NB4 (cell line): ENCODE results near the gene FREY1.

Experiments
- DNase-seq: peaks from one replicate; pipeline ENCODE4 v3.0.0; 2010; ENCODE audit warnings: low read depth
- H3K4me3 ChIP-seq: one replicate; pipeline ENCODE4 v1.5.1; 2011; ENCODE audit warnings: mild to moderate bottlenecking, low read depth, low read length, moderate library complexity
- MAX ChIP-seq: IDR thresholded peaks from 2 replicates; pipeline ENCODE4 v1.6.1; 2011; ENCODE audit warnings: low read depth, low read length
- MYC ChIP-seq: IDR thresholded peaks from 2 replicates; pipeline ENCODE4 v1.6.1; 2011; ENCODE audit warnings: low read depth, low read length
- POLR2A ChIP-seq: IDR thresholded peaks from 2 replicates; pipeline ENCODE4 v1.6.1; 2011; ENCODE audit warnings: mild to moderate bottlenecking; ENCODE audit not compliant: insufficient read length; ENCODE audit errors: extremely low read depth
- TF ChIP-seq, protein P1 (sequence below): IDR thresholded peaks from one replicate; pipeline ENCODE4 v1.5.1; 2012; ENCODE audit warnings: low read depth, low read length

The FREY1 gene

GRCh38 chr11:45930951-45931570 is 24.0 kb upstream of the FREY1 start:
- TF ChIP-seq MAX = no peak
- no peak for TF ChIP-seq MYC
- TF ChIP-seq POLR2A = no peak
- TF ChIP-seq, protein P1, sequence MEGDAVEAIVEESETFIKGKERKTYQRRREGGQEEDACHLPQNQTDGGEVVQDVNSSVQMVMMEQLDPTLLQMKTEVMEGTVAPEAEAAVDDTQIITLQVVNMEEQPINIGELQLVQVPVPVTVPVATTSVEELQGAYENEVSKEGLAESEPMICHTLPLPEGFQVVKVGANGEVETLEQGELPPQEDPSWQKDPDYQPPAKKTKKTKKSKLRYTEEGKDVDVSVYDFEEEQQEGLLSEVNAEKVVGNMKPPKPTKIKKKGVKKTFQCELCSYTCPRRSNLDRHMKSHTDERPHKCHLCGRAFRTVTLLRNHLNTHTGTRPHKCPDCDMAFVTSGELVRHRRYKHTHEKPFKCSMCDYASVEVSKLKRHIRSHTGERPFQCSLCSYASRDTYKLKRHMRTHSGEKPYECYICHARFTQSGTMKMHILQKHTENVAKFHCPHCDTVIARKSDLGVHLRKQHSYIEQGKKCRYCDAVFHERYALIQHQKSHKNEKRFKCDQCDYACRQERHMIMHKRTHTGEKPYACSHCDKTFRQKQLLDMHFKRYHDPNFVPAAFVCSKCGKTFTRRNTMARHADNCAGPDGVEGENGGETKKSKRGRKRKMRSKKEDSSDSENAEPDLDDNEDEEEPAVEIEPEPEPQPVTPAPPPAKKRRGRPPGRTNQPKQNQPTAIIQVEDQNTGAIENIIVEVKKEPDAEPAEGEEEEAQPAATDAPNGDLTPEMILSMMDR = no peak
- no peak overlapping the region for H3K4me3 ChIP-seq
- no peak for DNase-seq

DNA sequence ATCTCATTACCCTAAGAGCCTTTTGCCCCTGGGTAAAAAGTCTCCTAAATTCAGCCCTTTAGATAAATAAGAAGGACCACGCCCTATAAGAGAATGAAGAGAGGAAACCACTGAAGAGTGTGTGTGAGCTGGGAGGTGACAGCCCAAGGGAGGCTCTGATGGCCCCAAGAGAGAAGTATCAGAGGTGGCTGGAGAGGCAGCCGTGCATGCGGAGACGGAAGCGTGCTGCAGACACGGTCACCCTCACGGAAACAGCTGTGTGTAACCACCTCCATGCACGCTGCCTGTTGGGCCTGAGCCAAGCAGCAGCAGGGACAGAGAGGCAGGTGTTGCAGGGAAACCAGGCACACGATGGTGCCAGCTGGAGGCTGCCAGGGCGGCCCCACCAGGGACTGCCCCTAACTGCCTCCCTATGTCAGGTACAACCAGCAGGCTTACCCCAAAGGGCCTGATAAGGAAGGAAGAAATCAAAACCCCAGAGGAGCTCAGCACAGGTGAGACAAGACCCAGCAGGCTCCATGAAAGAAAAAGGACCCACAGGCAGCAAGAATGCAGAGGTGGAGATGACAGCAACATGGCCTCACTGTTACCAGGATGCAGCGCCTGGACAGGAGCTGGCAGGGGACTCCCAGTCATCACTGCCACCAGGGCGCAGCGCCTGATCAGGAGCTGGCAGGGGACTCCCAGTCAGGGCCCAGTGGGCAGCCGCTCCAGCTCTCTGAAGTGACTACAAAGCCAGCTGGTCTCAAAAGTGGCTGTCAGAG is 23.1 kb upstream of the FREY1 start:
- DNase-seq = peak; percentile 74
- TF ChIP-seq POLR2A = no peak
- 0 out of 2 replicates have a peak, but pooled peaks have one; percentile 19 for TF ChIP-seq MYC
- peak; percentile 85 for TF ChIP-seq MAX

DNA sequence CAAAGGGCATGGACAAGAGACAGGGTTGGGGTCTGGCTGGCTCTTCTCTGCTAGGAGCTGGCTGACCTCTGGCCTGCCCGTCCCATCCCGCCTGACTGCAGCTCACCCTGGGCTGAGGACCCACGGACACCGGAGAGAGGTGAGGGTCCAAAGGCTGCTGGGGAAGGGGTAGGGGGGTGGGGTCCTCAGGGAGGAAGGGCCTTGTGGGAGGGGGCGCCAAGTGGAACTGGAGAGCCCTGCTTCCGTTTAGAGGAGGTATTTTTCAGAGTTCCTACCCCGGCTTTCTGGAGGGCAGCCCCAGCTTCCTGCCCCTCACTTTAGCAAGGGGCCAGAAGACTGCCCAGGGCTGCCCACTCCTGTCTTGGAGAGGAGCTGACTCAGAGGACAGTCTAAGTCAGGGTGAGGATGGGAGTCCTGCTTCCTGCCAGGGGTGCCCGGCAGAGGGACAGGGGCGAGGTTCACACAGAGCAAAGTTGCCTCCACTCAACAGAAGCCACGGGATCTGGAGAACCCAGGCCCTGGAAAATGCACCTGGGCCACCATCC is 22.5 kb upstream of the FREY1 start:
- no peak overlapping the region for H3K4me3 ChIP-seq
- DNase-seq = peak; percentile 28
- TF ChIP-seq MAX (no peak), POLR2A (no peak), MYC (no peak)
- TF ChIP-seq, protein P1 = no peak

More for the DNA sequence above, 23.1 kb upstream of the FREY1 start:
- H3K4me3 ChIP-seq = no peak overlapping the region

DNA sequence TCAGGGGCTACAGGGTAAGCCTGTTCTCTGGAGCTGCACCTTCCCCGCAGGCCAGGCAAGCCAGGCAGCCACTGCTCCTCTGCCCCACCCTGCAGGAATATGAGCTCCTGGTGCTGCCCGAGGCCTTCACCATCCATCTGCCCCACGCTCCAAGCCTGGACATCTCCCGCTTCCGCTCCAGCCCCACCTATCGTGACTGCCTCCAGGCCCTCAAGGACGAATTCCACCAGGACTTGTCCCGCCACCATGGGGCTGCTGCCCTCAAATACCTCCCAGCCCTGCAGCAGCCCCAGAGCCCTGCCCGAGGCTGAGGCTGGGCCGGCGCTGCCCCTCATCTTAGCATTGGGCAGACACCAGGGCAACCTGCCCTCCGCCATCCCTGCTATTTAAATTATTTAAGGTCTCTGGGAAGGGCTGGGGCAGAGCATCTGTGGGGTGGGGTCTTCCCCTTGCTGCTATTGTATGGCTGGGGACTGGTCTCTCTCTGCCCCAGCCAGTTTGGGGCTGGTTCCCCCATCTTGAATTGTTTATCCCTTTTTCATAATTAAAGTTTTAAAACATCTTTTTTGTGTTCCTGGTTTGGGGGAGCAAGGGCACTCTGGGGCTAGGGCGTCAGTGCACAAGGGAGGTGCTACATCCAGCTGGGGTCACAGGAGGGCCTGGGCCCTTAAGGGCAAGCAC is 21.6 kb upstream of the FREY1 start:
- DNase-seq = no peak
- no peak for TF ChIP-seq MYC
- TF ChIP-seq, protein P1 = no peak
- TF ChIP-seq MAX = no peak
- no peak for TF ChIP-seq POLR2A
- H3K4me3 ChIP-seq = no peak overlapping the region

DNA sequence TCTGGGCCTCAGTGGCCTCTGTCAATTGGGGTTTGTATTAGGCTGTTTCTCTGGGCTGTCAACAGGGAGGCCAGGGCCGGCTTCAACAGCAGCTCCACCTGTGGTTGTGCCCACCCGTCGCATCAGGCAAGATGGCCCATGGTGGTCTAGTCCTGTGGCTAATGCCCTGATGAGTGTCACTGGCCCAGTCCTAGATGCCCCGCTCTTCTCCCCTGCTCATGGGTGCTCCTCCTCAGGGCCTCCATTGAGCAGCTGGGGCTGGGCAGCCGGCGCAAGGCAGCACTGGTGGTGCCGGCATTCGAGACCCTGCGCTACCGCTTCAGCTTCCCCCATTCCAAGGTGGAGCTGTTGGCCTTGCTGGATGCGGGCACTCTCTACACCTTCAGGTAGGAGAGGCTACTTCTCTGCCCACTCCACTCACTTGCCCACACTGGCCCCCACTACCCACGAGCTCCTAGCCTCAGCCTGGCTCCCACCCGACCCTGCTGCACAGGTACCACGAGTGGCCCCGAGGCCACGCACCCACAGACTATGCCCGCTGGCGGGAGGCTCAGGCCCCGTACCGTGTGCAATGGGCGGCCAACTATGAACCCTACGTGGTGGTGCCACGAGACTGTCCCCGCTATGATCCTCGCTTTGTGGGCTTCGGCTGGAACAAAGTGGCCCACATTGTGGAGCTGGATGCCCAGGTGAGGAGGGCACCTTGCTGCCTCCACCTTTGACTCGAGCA is 20.8 kb upstream of the FREY1 start:
- DNase-seq = no peak
- no peak overlapping the region for H3K4me3 ChIP-seq
- TF ChIP-seq MAX (no peak), MYC (no peak), POLR2A (no peak)
- TF ChIP-seq, protein P1 = no peak

- peak; percentile 47 for DNase-seq
- H3K4me3 ChIP-seq = no peak overlapping the region
Observed at GRCh38 chr11:45927332-45927683, 20.2 kb upstream of the FREY1 start.

More at GRCh38 chr11:45927332-45927683, 20.2 kb upstream of the FREY1 start:
- TF ChIP-seq POLR2A (no peak), MAX (peak; percentile 52), MYC (peak; percentile 39; the same call in 1 of the 2 replicates)
- TF ChIP-seq, protein P1 = no peak
